MM.1S (cell line): ENCODE results near the gene SLC35F1.

Source experiments
- DNase-seq: peaks from one replicate; pipeline ENCODE4 v3.0.0-alpha.2; 2015
- H2AFZ ChIP-seq: fragments of 300-600 bp; sonication (generic); 2 replicates; pipeline ENCODE4 v1.6.0; 2016; ENCODE audit warnings: antibody characterized with exemption, low read length
- H3F3A ChIP-seq: fragments of 300-600 bp; sonication (generic); 2 replicates; pipeline ENCODE4 v1.6.1; 2016; ENCODE audit warnings: mild to moderate bottlenecking, antibody characterized with exemption, low read length, moderate library complexity, mixed read lengths; ENCODE audit not compliant: insufficient read depth
- H3K27ac ChIP-seq: fragments of 300-600 bp; sonication (generic); 2 replicates; pipeline ENCODE4 v1.5.1; 2016; ENCODE audit warnings: mild to moderate bottlenecking, low read length
- H3K27me3 ChIP-seq: fragments of 300-600 bp; sonication (generic); replicated peaks from 2 replicates; pipeline ENCODE4 v1.6.0; 2016; ENCODE audit warnings: low read length; ENCODE audit not compliant: insufficient read depth
- H3K36me3 ChIP-seq: fragments of 300-600 bp; sonication (generic); replicated peaks from 2 replicates; pipeline ENCODE4 v1.6.1; 2016; ENCODE audit warnings: mild to moderate bottlenecking, low read length, mixed read lengths; ENCODE audit not compliant: insufficient read depth
- H3K4me1 ChIP-seq: fragments of 300-600 bp; sonication (generic); 2 replicates; pipeline ENCODE4 v1.6.1; 2016; ENCODE audit warnings: low read length, mixed read lengths
- H3K4me2 ChIP-seq: fragments of 300-600 bp; sonication (generic); 2 replicates; pipeline ENCODE4 v1.6.0; 2016; ENCODE audit warnings: low read depth, low read length
- H3K4me3 ChIP-seq: fragments of 300-600 bp; sonication (generic); 2 replicates; pipeline ENCODE4 v1.5.1; 2016; ENCODE audit warnings: low read length, mixed read lengths
- H3K79me2 ChIP-seq: fragments of 300-600 bp; sonication (generic); 2 replicates; pipeline ENCODE4 v1.6.1; 2016; ENCODE audit warnings: mixed run types, low read length, mixed read lengths
- H3K9ac ChIP-seq: fragments of 300-600 bp; sonication (generic); 2 replicates; pipeline ENCODE4 v1.6.1; 2016; ENCODE audit warnings: low read length, mixed read lengths
- H3K9me2 ChIP-seq: fragments of 300-600 bp; sonication (generic); replicated peaks from 2 replicates; pipeline ENCODE4 v1.6.1; 2016; ENCODE audit warnings: mild to moderate bottlenecking, low read length, mixed read lengths; ENCODE audit not compliant: insufficient read depth
- H3K9me3 ChIP-seq: fragments of 300-600 bp; sonication (generic); replicated peaks from 2 replicates; pipeline ENCODE4 v1.6.1; 2016; ENCODE audit warnings: mild to moderate bottlenecking, low read length, mixed read lengths; ENCODE audit not compliant: insufficient read depth
- H4K20me1 ChIP-seq: fragments of 300-600 bp; sonication (generic); 2 replicates; pipeline ENCODE4 v1.6.1; 2016; ENCODE audit warnings: mild to moderate bottlenecking, low read length, moderate library complexity, mixed read lengths; ENCODE audit not compliant: insufficient read depth
- EZH2 ChIP-seq: fragments of 300-600 bp; sonication (generic); optimal IDR thresholded peaks from 2 replicates; pipeline ENCODE3; 2017; ENCODE audit warnings: low read depth, mild to moderate bottlenecking, antibody characterized with exemption, low read length, mixed read lengths
- EZH2phosphoT487 ChIP-seq: fragments of 300-600 bp; sonication (generic); IDR thresholded peaks from 2 replicates; pipeline ENCODE4 v1.6.1; 2018; ENCODE audit warnings: antibody characterized with exemption, low read length
- TF ChIP-seq, protein P1 (sequence below): fragments of 300-600 bp; sonication (generic); IDR thresholded peaks from 2 replicates; pipeline ENCODE4 v1.5.1; 2016; ENCODE audit warnings: antibody characterized with exemption, low read length, mixed read lengths

Gene SLC35F1

DNA sequence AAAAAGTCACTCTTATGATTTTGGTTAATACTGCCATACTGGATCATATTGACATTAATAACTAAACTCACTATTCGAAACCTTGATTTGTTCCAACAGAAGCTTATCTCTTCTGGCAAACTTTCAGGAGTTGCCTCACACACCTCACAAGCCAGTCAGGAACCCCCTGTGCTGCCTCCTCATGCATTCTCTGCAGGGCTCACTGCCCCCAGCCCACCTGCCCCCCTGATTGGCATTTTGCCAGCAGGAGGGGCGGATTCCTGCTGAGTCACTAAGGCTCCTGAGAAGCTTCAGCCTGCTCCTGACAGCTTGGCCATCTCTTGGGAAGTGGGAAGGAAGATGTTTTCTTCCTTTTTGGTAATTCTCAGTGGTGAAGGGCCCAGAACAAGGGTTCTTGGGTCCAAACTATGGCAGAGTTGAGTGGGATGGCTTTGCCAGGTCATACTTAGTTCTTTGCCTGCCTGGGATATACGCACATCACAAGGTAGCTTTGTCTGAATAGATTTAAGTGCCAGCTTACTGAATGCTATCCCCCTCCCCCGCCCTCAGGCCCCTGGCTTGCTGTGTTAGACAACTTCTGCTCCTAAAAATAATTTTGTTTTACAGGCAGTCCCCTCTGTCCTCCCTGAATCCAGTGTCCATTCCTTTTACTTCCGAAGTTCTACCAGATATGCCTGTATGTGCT is 31.4 kb downstream of the SLC35F1 start:
- Histone ChIP-seq H3K36me3 (no peaks in the 10 kb centered on the region), H2AFZ (no peak overlapping the region), H3K9me3 (no peaks in the 10 kb centered on the region), H3K4me3 (no peak overlapping the region), H3K4me1 (no peaks in the 10 kb centered on the region), H3K4me2 (no peak overlapping the region), H3K79me2 (no peaks in the 10 kb centered on the region), H4K20me1 (no peaks in the 10 kb centered on the region), H3K9me2 (no peaks in the 10 kb centered on the region), H3K9ac (no peak overlapping the region), H3K27ac (no peak overlapping the region), H3F3A (no peaks in the 10 kb centered on the region), H3K27me3 (no peaks in the 10 kb centered on the region)
- DNase-seq, result no peak
- TF ChIP-seq EZH2phosphoT487, result no peak
- TF ChIP-seq EZH2, result no peak
- TF ChIP-seq, protein P1, sequence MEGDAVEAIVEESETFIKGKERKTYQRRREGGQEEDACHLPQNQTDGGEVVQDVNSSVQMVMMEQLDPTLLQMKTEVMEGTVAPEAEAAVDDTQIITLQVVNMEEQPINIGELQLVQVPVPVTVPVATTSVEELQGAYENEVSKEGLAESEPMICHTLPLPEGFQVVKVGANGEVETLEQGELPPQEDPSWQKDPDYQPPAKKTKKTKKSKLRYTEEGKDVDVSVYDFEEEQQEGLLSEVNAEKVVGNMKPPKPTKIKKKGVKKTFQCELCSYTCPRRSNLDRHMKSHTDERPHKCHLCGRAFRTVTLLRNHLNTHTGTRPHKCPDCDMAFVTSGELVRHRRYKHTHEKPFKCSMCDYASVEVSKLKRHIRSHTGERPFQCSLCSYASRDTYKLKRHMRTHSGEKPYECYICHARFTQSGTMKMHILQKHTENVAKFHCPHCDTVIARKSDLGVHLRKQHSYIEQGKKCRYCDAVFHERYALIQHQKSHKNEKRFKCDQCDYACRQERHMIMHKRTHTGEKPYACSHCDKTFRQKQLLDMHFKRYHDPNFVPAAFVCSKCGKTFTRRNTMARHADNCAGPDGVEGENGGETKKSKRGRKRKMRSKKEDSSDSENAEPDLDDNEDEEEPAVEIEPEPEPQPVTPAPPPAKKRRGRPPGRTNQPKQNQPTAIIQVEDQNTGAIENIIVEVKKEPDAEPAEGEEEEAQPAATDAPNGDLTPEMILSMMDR, result no peak

DNA sequence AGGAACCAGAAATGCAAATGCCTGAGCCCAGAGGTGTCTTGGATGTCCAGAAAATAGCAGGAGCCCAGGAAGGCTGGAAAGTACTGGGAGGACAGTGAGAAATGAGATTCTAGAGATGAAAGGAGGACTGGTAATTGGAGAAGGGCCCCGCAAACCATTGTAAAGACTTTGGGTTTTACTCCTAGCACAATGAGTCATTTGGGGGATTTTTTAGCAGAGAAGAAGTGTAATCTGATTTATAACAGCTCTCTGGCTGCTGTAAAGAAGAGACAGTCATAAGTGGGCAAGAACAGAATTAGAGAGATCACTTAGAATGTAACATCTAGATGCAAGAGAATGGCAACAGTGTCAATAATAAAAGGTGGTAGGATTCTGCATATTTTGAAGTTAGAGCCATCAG is 40.2 kb downstream of the SLC35F1 start:
- Histone ChIP-seq H3K36me3 (no peaks in the 10 kb centered on the region), H3K9me2 (no peaks in the 10 kb centered on the region), H3K4me2 (no peak overlapping the region), H4K20me1 (no peaks in the 10 kb centered on the region), H3K27ac (no peak overlapping the region), H3K4me1 (0 out of 2 replicates have a peak, but pooled peaks cover 3% of the 10 kb centered on the region), H2AFZ (no peak overlapping the region), H3K4me3 (no peak overlapping the region), H3K27me3 (no peaks in the 10 kb centered on the region), H3K79me2 (no peaks in the 10 kb centered on the region), H3K9me3 (no peaks in the 10 kb centered on the region), H3F3A (no peaks in the 10 kb centered on the region), H3K9ac (no peak overlapping the region)
- TF ChIP-seq, protein P1, result no peak
- no peak for TF ChIP-seq EZH2phosphoT487
- no peak for TF ChIP-seq EZH2
- DNase-seq, result no peak

DNA sequence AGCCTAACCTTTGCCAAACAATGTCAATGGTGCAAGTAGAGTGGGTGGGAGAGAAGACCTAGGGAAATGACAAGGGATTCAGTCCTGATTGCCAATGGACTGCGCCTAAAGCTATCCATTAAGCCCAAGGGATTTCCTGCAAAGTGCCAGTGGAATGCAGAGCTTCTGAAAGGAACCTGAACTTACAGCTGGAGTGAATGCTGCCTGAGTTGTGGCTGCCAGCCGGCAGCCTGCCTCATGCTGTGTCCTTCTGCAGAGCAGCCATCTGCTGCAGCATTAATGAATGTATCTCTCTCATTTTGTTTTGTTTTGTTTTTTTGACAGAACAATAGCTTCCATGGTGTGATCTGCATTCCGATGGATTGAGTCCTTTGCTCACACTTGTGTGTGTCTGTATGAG is 44.7 kb downstream of the SLC35F1 start:
- no peak for DNase-seq
- no peaks in the 10 kb centered on the region for H3K9me2 ChIP-seq
- H3K4me2 ChIP-seq, result no peak overlapping the region
- no peaks in the 10 kb centered on the region for H4K20me1 ChIP-seq
- no peaks in the 10 kb centered on the region for H3K79me2 ChIP-seq
- TF ChIP-seq, protein P1, result no peak
- TF ChIP-seq EZH2phosphoT487, result no peak
- H3K4me3 ChIP-seq, result no peak overlapping the region
- no peak overlapping the region for H3K27ac ChIP-seq
- H3K9ac ChIP-seq, result no peak overlapping the region
- H3F3A ChIP-seq, result no peaks in the 10 kb centered on the region
- no peak overlapping the region for H2AFZ ChIP-seq
- H3K27me3 ChIP-seq, result no peaks in the 10 kb centered on the region
- peaks cover 7% of the 10 kb centered on the region; the same call in 1 of the 2 replicates for H3K4me1 ChIP-seq
- H3K9me3 ChIP-seq, result no peaks in the 10 kb centered on the region
- H3K36me3 ChIP-seq, result no peaks in the 10 kb centered on the region
